Astrocyte (in vitro differentiated cells and primary cell): ENCODE data around the gene PTPN13. TPM values are rescaled to one million over a fixed set of nuclear protein-coding genes. Genes with fewer than 3 reads are reported as not detected.

ENCODE experiments used
- DNase-seq: peaks from one replicate; pipeline ENCODE4 v3.0.0-alpha.2; 2010; ENCODE audit warnings: low read depth
- FAIRE-seq: peaks from 2 replicates; lab custom pipeline; 2011; peaks lifted over from hg19 to GRCh38; lab: Jason Lieb, UNC
- H2AFZ ChIP-seq: 2 replicates; pipeline ENCODE4 v1.6.0; 2012; ENCODE audit warnings: low read depth, low read length, inconsistent platforms
- H3K27ac ChIP-seq: 2 replicates; pipeline ENCODE4 v1.5.1; 2011; ENCODE audit warnings: low read depth, low read length, inconsistent platforms
- H3K27me3 ChIP-seq: 2 replicates; pipeline ENCODE4 v1.6.0; 2011; ENCODE audit warnings: low read length, inconsistent platforms; ENCODE audit not compliant: insufficient read depth
- H3K36me3 ChIP-seq: 2 replicates; pipeline ENCODE4 v1.5.1; 2011; ENCODE audit warnings: low read length, inconsistent platforms; ENCODE audit not compliant: insufficient read depth
- H3K4me1 ChIP-seq: 2 replicates; pipeline ENCODE4 v1.5.1; 2011; ENCODE audit warnings: low read length, inconsistent platforms; ENCODE audit not compliant: insufficient read depth
- H3K4me2 ChIP-seq: 2 replicates; pipeline ENCODE4 v1.6.0; 2012; ENCODE audit warnings: low read length, inconsistent platforms
- H3K4me3 ChIP-seq: 2 replicates; pipeline ENCODE4 v1.5.1; 2011; ENCODE audit warnings: low read depth, mild to moderate bottlenecking, low read length, inconsistent platforms; ENCODE audit not compliant: insufficient read depth
- H3K79me2 ChIP-seq: 2 replicates; pipeline ENCODE4 v1.6.0; 2012; ENCODE audit warnings: mild to moderate bottlenecking, low read length, inconsistent platforms; ENCODE audit not compliant: insufficient read depth
- H3K9ac ChIP-seq: 2 replicates; pipeline ENCODE4 v1.6.0; 2012; ENCODE audit warnings: mild to moderate bottlenecking, low read length, inconsistent platforms
- H3K9me3 ChIP-seq: 2 replicates; pipeline ENCODE4 v1.5.1; 2012; ENCODE audit warnings: low read depth, mild to moderate bottlenecking, low read length, inconsistent platforms; ENCODE audit not compliant: insufficient read depth
- H4K20me1 ChIP-seq: 2 replicates; pipeline ENCODE4 v1.6.0; 2012; ENCODE audit warnings: low read length, inconsistent platforms; ENCODE audit not compliant: insufficient read depth
- H3K27ac Mint-ChIP-seq: one replicate; pipeline ENCODE4 v1.8.0; 2021; ENCODE audit warnings: mild to moderate bottlenecking, mixed read lengths; ENCODE audit not compliant: unreplicated experiment
- H3K27me3 Mint-ChIP-seq: one replicate; pipeline ENCODE4 v1.8.0; 2021; ENCODE audit warnings: low read depth, mixed read lengths; ENCODE audit not compliant: unreplicated experiment
- H3K36me3 Mint-ChIP-seq: one replicate; pipeline ENCODE4 v1.8.0; 2021; ENCODE audit warnings: low read depth, mixed read lengths; ENCODE audit not compliant: unreplicated experiment
- H3K4me1 Mint-ChIP-seq: one replicate; pipeline ENCODE4 v1.8.0; 2021; ENCODE audit warnings: low read depth, mixed read lengths; ENCODE audit not compliant: unreplicated experiment
- H3K4me3 Mint-ChIP-seq: one replicate; pipeline ENCODE4 v1.8.0; 2021; ENCODE audit warnings: mild to moderate bottlenecking, moderate library complexity, mixed read lengths; ENCODE audit not compliant: unreplicated experiment
- H3K9me3 Mint-ChIP-seq: one replicate; pipeline ENCODE4 v1.8.0; 2021; ENCODE audit warnings: mild to moderate bottlenecking, mixed read lengths; ENCODE audit not compliant: unreplicated experiment
- EZH2 ChIP-seq: IDR thresholded peaks from 2 replicates; pipeline ENCODE4 v1.6.1; 2012; ENCODE audit warnings: mild to moderate bottlenecking, low read length, inconsistent platforms; ENCODE audit not compliant: insufficient read depth
- total RNA-seq: library from RNA; stranded (reverse); gene quantifications from 2 replicates; pipeline ENCODE4 v1.2.1, GENCODE V29; 2021
- TF ChIP-seq, protein P1 (sequence below): IDR thresholded peaks from 2 replicates; pipeline ENCODE4 v1.5.1; 2011; ENCODE audit warnings: low read depth, mild to moderate bottlenecking, inconsistent platforms, low read length, moderate library complexity; ENCODE audit not compliant: insufficient read depth

Gene PTPN13
- total RNA-seq, 1 donor from 2014 or later: 46.2 TPM

DNA sequence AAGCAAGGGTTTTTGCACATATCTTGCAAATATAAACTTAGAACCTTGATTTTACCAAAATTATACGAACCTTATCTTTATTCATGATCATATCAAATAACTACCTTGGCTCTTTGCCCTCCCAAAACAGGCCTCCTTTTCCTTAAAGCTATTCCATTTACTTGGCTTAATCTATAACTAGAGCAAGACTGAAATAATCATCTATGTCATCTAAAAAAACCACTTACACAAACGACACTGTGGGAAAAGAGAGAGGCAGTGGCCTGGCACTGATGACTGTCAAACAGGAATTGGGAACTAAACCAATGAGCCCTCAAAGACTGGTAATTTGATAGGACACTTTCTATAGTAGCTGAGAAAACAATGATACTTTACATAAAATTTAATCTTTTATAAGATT is 11.7 kb upstream of the PTPN13 start:
- H3K4me3 ChIP-seq: no peak overlapping the region
- DNase-seq (no peak), FAIRE-seq (no peak)
- H3K27ac Mint-ChIP-seq: no peak overlapping the region
- no peak for TF ChIP-seq EZH2
- TF ChIP-seq, protein P1, sequence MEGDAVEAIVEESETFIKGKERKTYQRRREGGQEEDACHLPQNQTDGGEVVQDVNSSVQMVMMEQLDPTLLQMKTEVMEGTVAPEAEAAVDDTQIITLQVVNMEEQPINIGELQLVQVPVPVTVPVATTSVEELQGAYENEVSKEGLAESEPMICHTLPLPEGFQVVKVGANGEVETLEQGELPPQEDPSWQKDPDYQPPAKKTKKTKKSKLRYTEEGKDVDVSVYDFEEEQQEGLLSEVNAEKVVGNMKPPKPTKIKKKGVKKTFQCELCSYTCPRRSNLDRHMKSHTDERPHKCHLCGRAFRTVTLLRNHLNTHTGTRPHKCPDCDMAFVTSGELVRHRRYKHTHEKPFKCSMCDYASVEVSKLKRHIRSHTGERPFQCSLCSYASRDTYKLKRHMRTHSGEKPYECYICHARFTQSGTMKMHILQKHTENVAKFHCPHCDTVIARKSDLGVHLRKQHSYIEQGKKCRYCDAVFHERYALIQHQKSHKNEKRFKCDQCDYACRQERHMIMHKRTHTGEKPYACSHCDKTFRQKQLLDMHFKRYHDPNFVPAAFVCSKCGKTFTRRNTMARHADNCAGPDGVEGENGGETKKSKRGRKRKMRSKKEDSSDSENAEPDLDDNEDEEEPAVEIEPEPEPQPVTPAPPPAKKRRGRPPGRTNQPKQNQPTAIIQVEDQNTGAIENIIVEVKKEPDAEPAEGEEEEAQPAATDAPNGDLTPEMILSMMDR: no peak
- no peaks in the 10 kb centered on the region for H3K36me3 Mint-ChIP-seq
- no peaks in the 10 kb centered on the region for H3K9me3 Mint-ChIP-seq
- no peaks in the 10 kb centered on the region for H3K27me3 ChIP-seq
- no peaks in the 10 kb centered on the region for H3K27me3 Mint-ChIP-seq
- peaks cover 3% of the 10 kb centered on the region for H3K4me1 Mint-ChIP-seq
- no peaks in the 10 kb centered on the region for H3K79me2 ChIP-seq
- no peaks in the 10 kb centered on the region for H4K20me1 ChIP-seq
- no peak overlapping the region for H3K27ac ChIP-seq
- H3K4me3 Mint-ChIP-seq: no peak overlapping the region
- no peaks in the 10 kb centered on the region for H3K36me3 ChIP-seq
- H3K4me2 ChIP-seq: no peak overlapping the region
- H3K9ac ChIP-seq: no peak overlapping the region
- no peaks in the 10 kb centered on the region for H3K9me3 ChIP-seq
- no peak overlapping the region for H2AFZ ChIP-seq
- H3K4me1 ChIP-seq: no peaks in the 10 kb centered on the region

DNA sequence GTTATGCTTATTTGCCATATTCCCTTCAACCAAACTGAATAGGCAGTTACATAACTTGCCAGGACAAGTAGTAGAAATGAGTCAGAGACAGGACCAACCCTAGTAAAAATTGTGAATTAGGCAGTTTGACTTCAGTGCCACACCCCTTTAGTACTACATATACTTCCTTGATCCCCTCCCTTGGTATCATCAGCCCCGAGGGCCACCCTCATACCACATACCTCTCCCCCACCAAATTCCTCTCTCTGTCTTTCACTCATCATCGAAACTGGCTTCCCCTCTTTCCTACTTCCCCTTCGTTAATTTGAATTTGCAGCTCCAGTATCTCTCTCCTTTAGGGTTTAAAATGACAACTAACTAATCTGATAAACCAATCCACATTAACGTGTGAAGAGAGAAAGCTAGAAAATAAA is 7.9 kb upstream of the PTPN13 start:
- no peaks in the 10 kb centered on the region for H3K9me3 Mint-ChIP-seq
- H3K27me3 ChIP-seq: no peaks in the 10 kb centered on the region
- H4K20me1 ChIP-seq: no peaks in the 10 kb centered on the region
- no peak overlapping the region for H3K4me3 ChIP-seq
- TF ChIP-seq EZH2: no peak
- TF ChIP-seq, protein P1: no peak
- FAIRE-seq: no peak
- no peaks in the 10 kb centered on the region for H3K4me1 ChIP-seq
- H3K9me3 ChIP-seq: no peaks in the 10 kb centered on the region
- no peak overlapping the region for H2AFZ ChIP-seq
- no peaks in the 10 kb centered on the region for H3K27me3 Mint-ChIP-seq
- no peak overlapping the region for H3K4me2 ChIP-seq
- H3K9ac ChIP-seq: no peak overlapping the region
- H3K36me3 ChIP-seq: no peaks in the 10 kb centered on the region
- no peak overlapping the region for H3K27ac Mint-ChIP-seq
- H3K27ac ChIP-seq: no peak overlapping the region
- H3K4me1 Mint-ChIP-seq: peaks cover 3% of the 10 kb centered on the region
- no peaks in the 10 kb centered on the region for H3K36me3 Mint-ChIP-seq
- DNase-seq: no peak
- H3K4me3 Mint-ChIP-seq: no peak overlapping the region
- no peaks in the 10 kb centered on the region for H3K79me2 ChIP-seq

DNA sequence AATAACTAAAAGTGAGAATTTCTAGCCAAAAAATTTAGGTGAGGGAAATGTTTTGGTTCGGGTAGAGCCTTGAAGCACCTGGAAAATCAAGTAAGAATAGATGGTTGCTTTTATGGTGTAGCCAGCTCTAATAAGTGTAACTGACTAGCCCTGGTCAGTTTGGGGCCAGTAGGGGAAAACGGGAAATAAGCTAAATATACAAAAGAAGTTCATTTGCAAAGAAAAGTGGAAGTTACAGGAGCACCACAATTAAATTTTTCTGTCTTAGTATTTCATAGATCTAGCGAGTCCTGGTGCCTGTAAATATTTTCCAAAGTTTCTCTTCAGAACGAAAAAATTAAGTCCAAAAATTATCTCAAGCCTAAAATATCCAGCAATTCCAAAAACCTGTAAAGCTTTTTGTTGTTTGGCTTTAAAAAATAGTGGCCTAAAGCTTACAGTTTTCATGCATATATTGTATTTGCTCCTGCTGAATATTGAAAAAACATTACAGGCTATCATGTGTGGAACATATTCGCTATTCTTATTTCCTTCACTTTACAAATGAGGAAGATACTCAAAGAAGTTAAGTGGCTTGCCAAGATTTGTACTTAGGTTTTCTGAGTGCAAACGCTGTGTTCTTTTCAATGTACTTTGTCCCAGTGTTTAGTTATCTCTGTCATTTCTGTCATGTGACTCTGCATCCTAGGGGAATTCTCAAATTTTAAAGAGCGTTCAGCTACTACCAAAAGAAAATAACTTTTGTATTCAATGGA is 7.3 kb upstream of the PTPN13 start:
- Histone ChIP-seq H3K27ac (no peak overlapping the region), H4K20me1 (no peaks in the 10 kb centered on the region), H2AFZ (no peak overlapping the region), H3K9ac (no peak overlapping the region), H3K4me1 (no peaks in the 10 kb centered on the region), H3K27me3 (no peaks in the 10 kb centered on the region), H3K9me3 (no peaks in the 10 kb centered on the region), H3K79me2 (no peaks in the 10 kb centered on the region), H3K36me3 (no peaks in the 10 kb centered on the region), H3K4me3 (no peak overlapping the region), H3K4me2 (no peak overlapping the region)
- DNase-seq: no peak
- Mint-ChIP-seq H3K4me3 (no peak overlapping the region), H3K27me3 (no peaks in the 10 kb centered on the region), H3K9me3 (no peaks in the 10 kb centered on the region), H3K36me3 (no peaks in the 10 kb centered on the region), H3K4me1 (peaks cover 3% of the 10 kb centered on the region), H3K27ac (no peak overlapping the region)
- no peak for FAIRE-seq
- no peak for TF ChIP-seq EZH2
- TF ChIP-seq, protein P1: no peak
